HFF-Myc (cell line): ENCODE results near the gene GNB4.

ENCODE experiments used
- DNase-seq: peaks from one replicate; pipeline ENCODE4 v3.0.0-alpha.2; 2011; ENCODE audit warnings: low read depth; ENCODE audit errors: extremely low read depth
- H3K4me3 ChIP-seq: replicated peaks from 2 replicates; pipeline ENCODE4 v1.5.1; 2011; ENCODE audit warnings: low read depth, mild to moderate bottlenecking, control low read depth, low read length
- CTCF ChIP-seq: IDR thresholded peaks from 2 replicates; pipeline ENCODE4 v1.5.1; 2012; ENCODE audit warnings: mild to moderate bottlenecking, low read depth, low read length, control low read depth; ENCODE audit errors: missing control alignments

GNB4 gene

DNA sequence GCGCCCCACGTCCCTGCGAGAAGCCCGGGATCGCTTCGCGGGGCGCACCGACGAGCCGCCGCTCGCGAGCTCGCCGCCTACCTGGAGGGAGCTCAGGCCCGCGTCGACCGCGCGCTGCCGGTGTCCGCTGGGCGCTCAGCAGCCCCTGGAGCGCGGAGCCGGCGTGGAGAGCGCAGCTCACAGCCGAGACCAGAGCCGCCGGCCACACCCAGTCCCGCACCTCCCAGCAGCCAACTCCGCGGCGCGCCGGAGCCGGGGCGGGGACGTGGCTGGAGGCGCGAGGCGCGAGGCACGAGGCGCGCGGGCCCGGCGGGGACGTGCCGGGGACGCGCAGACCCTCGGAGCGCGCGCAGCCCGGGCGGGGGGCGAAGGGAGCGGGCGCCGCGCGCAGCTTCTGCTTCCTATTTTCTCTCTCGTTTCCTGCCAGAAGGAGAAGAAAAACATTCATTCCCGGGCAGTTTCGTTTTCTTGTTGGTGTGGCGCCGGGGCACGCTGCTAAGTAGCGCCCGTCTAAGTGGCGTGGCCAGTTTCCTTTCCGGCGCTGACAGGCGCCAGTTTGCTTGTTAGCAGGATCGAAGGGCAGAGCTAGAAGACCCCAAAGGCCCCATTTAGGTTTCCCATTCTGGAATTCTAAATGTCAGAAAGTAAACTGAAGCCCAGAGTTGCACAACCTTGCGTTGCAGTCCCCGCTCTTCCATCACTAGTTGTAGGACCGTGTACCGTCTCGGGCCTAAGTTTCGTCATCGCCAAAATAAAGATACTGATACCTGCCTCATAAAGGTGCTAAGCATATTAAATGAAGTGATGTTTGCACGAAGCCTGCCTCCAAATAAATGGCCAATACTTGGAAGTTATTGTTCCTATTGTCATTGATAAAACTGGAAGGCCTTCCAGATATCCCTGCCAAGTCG lies at the start of gene GNB4:
Gene GNB4 (minus strand): TSS at position 206 of the 911 bp plus-strand sequence. CDS start 25,270 bp downstream, outside the sequence.
- TF ChIP-seq CTCF = no peak
- DNase-seq = peak; percentile 55
- peak within 1 kb of the TSS; percentile 86 for H3K4me3 ChIP-seq

GRCh38 chr3:179495483-179495882 lies 44.2 kb upstream of the GNB4 start:
- H3K4me3 ChIP-seq = no peak overlapping the region
- no peak for TF ChIP-seq CTCF
- no peak for DNase-seq

DNA sequence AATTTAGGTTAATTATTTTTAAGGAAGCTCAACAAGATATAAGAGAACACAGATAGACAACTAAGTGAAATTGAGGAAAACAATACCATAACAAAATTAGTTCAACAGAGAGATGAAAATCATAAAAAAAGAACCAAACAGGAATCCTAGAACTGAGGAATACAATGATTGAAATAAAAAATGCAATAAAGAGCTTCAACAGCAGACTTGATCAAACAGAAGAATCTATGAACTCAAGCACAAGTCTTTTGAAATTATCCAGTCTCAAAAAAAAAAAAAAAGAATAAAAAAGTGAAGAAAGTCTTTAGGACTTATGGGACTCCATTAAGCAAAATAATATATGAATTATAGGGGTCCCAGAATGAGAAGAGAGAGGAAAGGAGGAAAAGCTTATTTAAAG lies 42.0 kb upstream of the GNB4 start:
- no peak for TF ChIP-seq CTCF
- no peak overlapping the region for H3K4me3 ChIP-seq
- no peak for DNase-seq

GRCh38 chr3:179488213-179488612 lies 36.9 kb upstream of the GNB4 start:
- no peak for TF ChIP-seq CTCF
- no peak for DNase-seq
- no peak overlapping the region for H3K4me3 ChIP-seq

- H3K4me3 ChIP-seq = no peak overlapping the region
- no peak for TF ChIP-seq CTCF
- no peak for DNase-seq
Measured at GRCh38 chr3:179486806-179487205, 35.5 kb upstream of the GNB4 start.

- DNase-seq = no peak
- no peak overlapping the region for H3K4me3 ChIP-seq
- no peak for TF ChIP-seq CTCF
Measured at GRCh38 chr3:179482857-179483256, 31.6 kb upstream of the GNB4 start.
